ENCODE data around the gene YIPF6. TPM values are rescaled to one million over a fixed set of nuclear protein-coding genes. Genes with fewer than 3 reads are reported as not detected.

The YIPF6 gene
- total and polyA plus RNA-seq, 9 of the 15 experiments (the other 6 are each of a cell fraction or from before 2014, with no cell fraction given) = 7.7 to 44.2 (median 22.4) TPM

DNA sequence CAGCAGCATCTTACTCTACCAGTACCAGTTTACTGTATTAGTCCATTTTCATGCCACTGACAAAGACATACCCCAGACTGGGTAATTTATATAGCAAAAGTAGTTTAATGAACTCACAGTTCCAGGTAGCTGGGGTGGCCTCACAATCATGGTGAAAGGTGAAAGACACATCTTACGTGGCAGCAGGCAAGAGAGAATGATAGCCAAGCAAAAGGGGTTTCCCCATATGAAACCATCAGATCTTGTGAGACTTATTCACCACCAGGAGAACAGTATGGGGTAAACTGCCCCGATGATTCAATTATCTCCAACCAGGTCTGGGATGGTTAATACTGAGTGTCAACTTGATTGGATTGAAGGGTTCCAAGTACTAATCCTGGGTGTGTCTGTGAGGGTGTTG is 69.3 kb downstream of the YIPF6 start (continued):
- TF ChIP-seq ZNF318 (IDR thresholded peaks at IDR 0.05; ENCODE audit: borderline replicate concordance in 1 of 2, low read depth in 1 of 2) (no peak), RFX7 (CRISPR knock-in tag; IDR thresholded peaks at IDR 0.05) (no peak), RB1 (IDR thresholded peaks at IDR 0.05; ENCODE audit: low read depth) (no peak), HNRNPUL1 (IDR thresholded peaks at IDR 0.05; ENCODE audit: low read length) (no peak), STAT5A (IDR thresholded peaks at IDR 0.05; ENCODE audit: borderline replicate concordance, low read length) (no peak), RBBP5 (IDR thresholded peaks at IDR 0.05; ENCODE audit: borderline replicate concordance, insufficient read depth, low read length, poor library complexity, severe bottlenecking) (no peak), TAF7 (tag; IDR thresholded peaks at IDR 0.05) (no peak)
- TF ChIP-seq, protein P1, sequence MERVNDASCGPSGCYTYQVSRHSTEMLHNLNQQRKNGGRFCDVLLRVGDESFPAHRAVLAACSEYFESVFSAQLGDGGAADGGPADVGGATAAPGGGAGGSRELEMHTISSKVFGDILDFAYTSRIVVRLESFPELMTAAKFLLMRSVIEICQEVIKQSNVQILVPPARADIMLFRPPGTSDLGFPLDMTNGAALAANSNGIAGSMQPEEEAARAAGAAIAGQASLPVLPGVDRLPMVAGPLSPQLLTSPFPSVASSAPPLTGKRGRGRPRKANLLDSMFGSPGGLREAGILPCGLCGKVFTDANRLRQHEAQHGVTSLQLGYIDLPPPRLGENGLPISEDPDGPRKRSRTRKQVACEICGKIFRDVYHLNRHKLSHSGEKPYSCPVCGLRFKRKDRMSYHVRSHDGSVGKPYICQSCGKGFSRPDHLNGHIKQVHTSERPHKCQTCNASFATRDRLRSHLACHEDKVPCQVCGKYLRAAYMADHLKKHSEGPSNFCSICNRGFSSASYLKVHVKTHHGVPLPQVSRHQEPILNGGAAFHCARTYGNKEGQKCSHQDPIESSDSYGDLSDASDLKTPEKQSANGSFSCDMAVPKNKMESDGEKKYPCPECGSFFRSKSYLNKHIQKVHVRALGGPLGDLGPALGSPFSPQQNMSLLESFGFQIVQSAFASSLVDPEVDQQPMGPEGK (CRISPR knock-in tag; IDR thresholded peaks at IDR 0.05; ENCODE audit: borderline replicate concordance) = no peak

All from K562 (cell line).